Hepatocyte (in vitro differentiated cells): ENCODE results near the gene MYADML2.

ENCODE experiments used
- EZH2 ChIP-seq: fragments of 200-600 bp; sonication (generic); IDR thresholded peaks from 2 replicates; pipeline ENCODE4 v1.6.1; 2016; ENCODE audit warnings: antibody characterized with exemption, mild to moderate bottlenecking, borderline replicate concordance
- TF ChIP-seq, protein P1 (sequence below): fragments of 200-600 bp; sonication (generic); IDR thresholded peaks from 2 replicates; pipeline ENCODE4 v1.5.1; 2016; ENCODE audit warnings: antibody characterized with exemption, mild to moderate bottlenecking; ENCODE audit not compliant: poor library complexity

DNA sequence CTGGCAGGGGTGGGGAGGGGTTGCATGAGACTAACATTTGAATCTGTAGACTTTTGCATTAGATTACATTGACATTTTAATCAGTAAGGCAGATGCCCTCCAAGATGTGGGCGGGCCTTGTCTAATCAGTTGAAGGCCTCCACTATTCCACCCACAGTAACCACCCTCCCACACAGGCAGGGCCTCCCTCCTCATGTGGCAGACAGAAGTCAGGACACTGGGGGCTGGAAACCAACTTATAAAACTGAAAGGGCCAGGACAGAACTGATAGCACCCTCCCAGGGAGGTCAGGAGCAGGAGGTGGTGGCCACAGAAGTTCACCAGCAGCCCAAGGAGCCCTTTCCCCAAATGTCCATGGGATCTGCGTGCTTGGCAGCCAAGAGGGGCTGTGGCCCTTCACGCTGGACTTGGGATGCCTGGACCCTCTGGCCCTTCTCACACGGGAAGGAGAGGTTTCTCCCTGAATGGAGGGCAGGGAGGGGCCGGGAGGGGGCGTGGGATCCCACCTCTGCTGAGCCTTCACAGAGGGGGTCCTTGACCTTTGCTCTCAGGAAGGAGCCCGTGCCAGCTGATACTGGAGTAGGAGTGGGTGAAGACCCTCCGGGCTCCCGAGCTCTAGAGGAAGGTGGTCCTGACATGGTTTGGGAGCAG is 14.6 kb downstream of the MYADML2 start:
- TF ChIP-seq, protein P1, sequence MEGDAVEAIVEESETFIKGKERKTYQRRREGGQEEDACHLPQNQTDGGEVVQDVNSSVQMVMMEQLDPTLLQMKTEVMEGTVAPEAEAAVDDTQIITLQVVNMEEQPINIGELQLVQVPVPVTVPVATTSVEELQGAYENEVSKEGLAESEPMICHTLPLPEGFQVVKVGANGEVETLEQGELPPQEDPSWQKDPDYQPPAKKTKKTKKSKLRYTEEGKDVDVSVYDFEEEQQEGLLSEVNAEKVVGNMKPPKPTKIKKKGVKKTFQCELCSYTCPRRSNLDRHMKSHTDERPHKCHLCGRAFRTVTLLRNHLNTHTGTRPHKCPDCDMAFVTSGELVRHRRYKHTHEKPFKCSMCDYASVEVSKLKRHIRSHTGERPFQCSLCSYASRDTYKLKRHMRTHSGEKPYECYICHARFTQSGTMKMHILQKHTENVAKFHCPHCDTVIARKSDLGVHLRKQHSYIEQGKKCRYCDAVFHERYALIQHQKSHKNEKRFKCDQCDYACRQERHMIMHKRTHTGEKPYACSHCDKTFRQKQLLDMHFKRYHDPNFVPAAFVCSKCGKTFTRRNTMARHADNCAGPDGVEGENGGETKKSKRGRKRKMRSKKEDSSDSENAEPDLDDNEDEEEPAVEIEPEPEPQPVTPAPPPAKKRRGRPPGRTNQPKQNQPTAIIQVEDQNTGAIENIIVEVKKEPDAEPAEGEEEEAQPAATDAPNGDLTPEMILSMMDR, result no peak
- no peak for TF ChIP-seq EZH2
